HuH-7.5 (cell line): ENCODE measurements around the gene GRM1.

Experiments
- DNase-seq: peaks from one replicate; pipeline ENCODE4 v3.0.0; 2011; ENCODE audit warnings: low spot score

GRM1 gene

GRCh38 chr6:146281651-146282362, 252.9 kb downstream of the GRM1 start:
- no peak for DNase-seq

- DNase-seq: no peak
These were observed 254.0 kb downstream of the GRM1 start for GRCh38 chr6:146282837-146283236.

- DNase-seq: no peak
These were observed 255.4 kb downstream of the GRM1 start for GRCh38 chr6:146284311-146284710.

GRCh38 chr6:146286961-146287360, 258.1 kb downstream of the GRM1 start:
- no peak for DNase-seq

GRCh38 chr6:146287691-146288369, 259.0 kb downstream of the GRM1 start:
- DNase-seq: no peak

- DNase-seq: no peak
These were observed 261.1 kb downstream of the GRM1 start for GRCh38 chr6:146289816-146290588.

GRCh38 chr6:146290589-146290901, 261.7 kb downstream of the GRM1 start:
- DNase-seq: no peak

- no peak for DNase-seq
These were observed 263.6 kb downstream of the GRM1 start for GRCh38 chr6:146292506-146292905.

- no peak for DNase-seq
These were observed 266.8 kb downstream of the GRM1 start for GRCh38 chr6:146295695-146296094.

GRCh38 chr6:146297815-146298214, 269.0 kb downstream of the GRM1 start:
- no peak for DNase-seq

GRCh38 chr6:146300521-146300920, 271.7 kb downstream of the GRM1 start:
- DNase-seq: no peak

GRCh38 chr6:146301764-146302163, 272.9 kb downstream of the GRM1 start:
- no peak for DNase-seq

- no peak for DNase-seq
These were observed 274.1 kb downstream of the GRM1 start for GRCh38 chr6:146302994-146303393.

- no peak for DNase-seq
These were observed 275.3 kb downstream of the GRM1 start for GRCh38 chr6:146304181-146304580.

- DNase-seq: no peak
These were observed 276.2 kb downstream of the GRM1 start for GRCh38 chr6:146305092-146305491.

GRCh38 chr6:146305951-146306350, 277.1 kb downstream of the GRM1 start:
- DNase-seq: no peak

- DNase-seq: no peak
These were observed 281.8 kb downstream of the GRM1 start for GRCh38 chr6:146310628-146311027.

- no peak for DNase-seq
These were observed 282.2 kb downstream of the GRM1 start for GRCh38 chr6:146311079-146311478.

GRCh38 chr6:146312608-146313007, 283.7 kb downstream of the GRM1 start:
- no peak for DNase-seq

- no peak for DNase-seq
These were observed 286.7 kb downstream of the GRM1 start for GRCh38 chr6:146315381-146316174.

- DNase-seq: no peak
These were observed 287.3 kb downstream of the GRM1 start for GRCh38 chr6:146316175-146316495.

GRCh38 chr6:146331013-146331412, 302.2 kb downstream of the GRM1 start:
- no peak for DNase-seq

- no peak for DNase-seq
These were observed 306.5 kb downstream of the GRM1 start for GRCh38 chr6:146335336-146335735.
